GM21526 (cell line): Measurements from ENCODE around the gene UVSSA.
"Not testable (repeated sequence)": the region's sequence is repeated elsewhere in the genome, so short reads cannot be mapped to it uniquely, and the experiment has no call there.

Experiments used
- ATAC-seq: cut with Tn5 transposase; IDR thresholded peaks from one replicate; pipeline ENCODE4 v1.9.1; 2021; ENCODE audit warnings: moderate library complexity; ENCODE audit not compliant: unreplicated experiment, low FRiP score

Gene UVSSA

GRCh38 chr4:1330761-1331590 is 16.0 kb upstream of the UVSSA start:
- ATAC-seq: no peak

DNA sequence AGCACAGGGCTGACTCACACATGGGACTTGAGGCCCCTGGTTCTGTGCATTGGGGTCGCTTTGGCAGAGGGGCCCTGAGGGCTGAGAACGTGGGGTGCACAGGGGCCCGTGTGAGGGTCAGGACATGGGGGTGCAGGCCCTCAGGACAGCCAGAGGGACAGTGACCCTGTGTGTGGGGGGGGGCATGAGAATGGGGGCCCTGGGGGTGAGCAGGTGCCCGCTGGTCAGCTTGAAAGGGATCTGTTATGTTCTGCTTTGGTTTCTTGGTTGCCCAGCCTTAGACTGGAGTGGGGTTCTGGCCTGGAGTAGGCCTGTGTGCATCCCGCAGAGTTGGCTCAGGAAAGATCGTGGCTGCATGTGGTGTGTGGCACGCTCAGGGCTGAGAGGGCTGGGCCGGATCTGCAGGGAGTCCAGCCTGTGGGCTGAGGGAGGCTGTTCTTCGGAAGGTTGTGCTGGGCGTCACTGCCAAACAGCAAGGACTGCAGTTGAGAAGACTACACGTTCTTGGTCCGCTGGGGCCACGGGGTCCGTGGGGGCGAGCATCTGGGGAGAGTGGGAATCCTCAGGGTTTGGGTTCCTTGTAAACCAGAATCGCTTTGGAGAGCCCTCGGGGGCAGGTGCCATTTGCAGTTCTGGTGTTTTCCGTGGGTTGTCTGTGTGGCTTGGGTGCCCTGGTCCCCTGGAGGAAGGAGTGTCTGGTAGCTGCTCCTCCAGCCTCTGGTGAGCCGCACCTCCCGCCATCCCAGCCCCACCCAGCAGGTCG is 15.2 kb upstream of the UVSSA start:
- ATAC-seq: no peak

DNA sequence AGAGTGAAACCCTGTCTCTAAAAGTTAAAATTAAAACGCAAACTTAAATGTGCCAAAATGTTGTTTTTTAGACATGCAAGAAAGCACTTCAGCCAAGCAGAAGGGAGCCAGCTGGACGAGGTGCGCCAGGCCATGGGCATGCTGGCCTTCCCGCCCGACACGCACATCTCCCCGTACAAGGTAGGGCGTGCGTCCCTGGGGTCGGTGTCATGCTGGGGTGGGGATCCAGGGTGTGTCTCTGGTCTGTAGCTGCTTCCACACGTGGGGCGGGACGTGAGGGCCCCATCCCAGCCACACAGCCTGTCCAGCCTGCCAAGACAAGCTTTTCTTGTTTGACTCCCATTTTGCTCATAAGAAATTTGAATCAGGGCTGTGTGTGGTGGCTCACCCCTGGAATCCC is 14.3 kb upstream of the UVSSA start:
- ATAC-seq: no peak

- ATAC-seq: no peak
Measured at GRCh38 chr4:1333256-1333655, 13.8 kb upstream of the UVSSA start.

- not testable (repeated sequence) for ATAC-seq
Measured at GRCh38 chr4:1333851-1334578, 13.0 kb upstream of the UVSSA start.

- no peak for ATAC-seq
Measured at GRCh38 chr4:1334579-1334895, 12.5 kb upstream of the UVSSA start.

- ATAC-seq: not testable (repeated sequence)
Measured at GRCh38 chr4:1335193-1335883, 11.7 kb upstream of the UVSSA start.

DNA sequence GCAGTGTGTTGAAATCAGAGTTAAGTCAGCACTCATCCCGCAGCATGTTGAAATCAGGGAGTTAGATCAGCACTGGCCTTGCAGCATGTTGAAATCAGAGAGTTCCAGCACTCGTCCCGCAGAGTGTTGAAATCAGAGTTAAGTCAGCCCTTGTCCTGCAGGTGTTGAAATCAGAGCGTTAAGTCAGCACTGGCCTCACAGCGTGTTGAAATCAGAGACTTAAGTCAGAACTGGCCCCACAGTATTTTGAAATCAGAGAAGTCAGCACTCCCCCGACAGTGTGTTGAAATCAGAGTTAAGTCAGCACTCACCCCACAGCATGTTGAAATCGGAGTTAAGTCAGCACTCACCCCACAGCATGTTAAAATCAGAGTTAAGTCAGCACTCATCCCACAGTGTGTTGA is 10.9 kb upstream of the UVSSA start:
- no peak for ATAC-seq

GRCh38 chr4:1337376-1337831 is 9.6 kb upstream of the UVSSA start:
- no peak for ATAC-seq

- no peak for ATAC-seq
Measured at GRCh38 chr4:1337951-1338751, 8.9 kb upstream of the UVSSA start.

GRCh38 chr4:1338752-1339414 is 8.1 kb upstream of the UVSSA start:
- ATAC-seq: no peak

- ATAC-seq: no peak
Measured at GRCh38 chr4:1339489-1339888, 7.5 kb upstream of the UVSSA start.

DNA sequence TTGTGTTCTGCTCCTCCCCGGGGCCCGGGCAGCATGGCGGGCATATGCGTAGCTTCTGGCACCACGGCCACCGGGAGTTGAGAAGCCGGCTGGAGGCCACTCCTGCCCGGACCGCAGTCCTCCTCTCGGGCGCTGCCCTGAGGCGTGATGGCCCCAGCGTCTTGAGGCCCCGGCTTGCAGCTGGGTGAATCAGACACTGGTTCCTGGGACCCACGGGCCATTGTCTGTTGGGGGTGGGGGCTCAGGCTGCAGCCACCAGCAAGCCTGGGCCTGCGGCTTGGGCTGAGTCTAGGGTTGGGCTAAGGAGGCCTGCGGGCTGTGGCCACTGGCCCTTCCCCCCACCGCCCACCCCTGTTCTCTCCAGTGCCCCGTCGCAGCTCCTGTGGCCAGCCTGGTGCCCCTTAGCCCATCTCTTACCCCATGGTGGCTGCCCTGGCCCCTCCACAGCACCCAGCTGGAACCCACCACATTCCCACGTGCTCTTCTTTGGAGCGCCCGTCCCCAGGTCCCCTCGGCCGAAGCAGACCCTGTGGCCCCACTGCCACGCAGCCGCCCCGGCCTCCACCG is 6.7 kb upstream of the UVSSA start:
- ATAC-seq: no peak

- ATAC-seq: no peak
Measured at GRCh38 chr4:1340861-1341260, 6.1 kb upstream of the UVSSA start.

GRCh38 chr4:1342003-1342402 is 5.0 kb upstream of the UVSSA start:
- no peak for ATAC-seq

GRCh38 chr4:1344696-1345095 is 2.3 kb upstream of the UVSSA start:
- ATAC-seq: no peak

DNA sequence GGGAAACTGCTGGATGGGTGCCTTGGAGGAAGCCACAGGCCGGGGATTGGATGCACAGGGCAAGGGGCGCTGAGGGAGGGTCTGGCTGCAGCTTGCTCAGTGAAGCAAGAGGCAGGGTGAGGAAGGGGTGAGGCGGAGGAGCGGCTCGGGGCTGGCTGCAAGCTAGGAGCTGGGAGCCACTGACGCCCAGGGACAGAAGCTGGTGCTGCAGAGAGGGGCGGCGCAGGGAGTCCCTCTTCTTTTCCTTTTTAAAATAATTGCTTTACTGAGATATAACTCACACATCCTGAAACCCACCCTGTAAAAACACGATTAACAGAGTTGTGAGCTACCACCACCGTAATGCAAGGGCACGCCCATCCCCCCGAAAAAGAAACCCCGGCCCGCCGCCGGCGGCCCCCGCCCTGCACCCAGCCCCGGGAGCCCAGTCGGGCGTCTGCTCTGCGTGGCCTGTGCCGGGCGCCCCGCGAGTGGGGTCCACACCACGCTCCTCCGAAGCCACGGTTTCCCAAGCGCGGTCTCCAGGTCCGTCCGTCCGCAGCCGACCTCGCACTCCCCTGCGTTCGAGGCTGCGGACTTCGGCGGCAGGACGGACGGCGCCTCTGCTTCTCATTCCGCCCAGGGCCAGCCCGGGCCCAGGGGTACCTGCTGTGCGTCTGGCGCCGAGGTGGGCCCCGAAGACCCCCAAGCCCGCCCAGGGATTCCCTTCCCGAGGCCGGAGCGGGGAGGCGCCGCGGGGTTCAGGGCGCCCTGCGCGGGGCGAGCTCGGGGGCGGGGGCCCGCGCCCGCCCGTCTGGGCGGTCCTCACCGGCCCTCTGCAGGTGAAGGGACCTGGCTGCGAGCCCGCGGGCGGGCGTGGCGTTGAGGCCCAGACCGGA is 866 bp upstream of the UVSSA start:
- ATAC-seq: peak; percentile 9

DNA sequence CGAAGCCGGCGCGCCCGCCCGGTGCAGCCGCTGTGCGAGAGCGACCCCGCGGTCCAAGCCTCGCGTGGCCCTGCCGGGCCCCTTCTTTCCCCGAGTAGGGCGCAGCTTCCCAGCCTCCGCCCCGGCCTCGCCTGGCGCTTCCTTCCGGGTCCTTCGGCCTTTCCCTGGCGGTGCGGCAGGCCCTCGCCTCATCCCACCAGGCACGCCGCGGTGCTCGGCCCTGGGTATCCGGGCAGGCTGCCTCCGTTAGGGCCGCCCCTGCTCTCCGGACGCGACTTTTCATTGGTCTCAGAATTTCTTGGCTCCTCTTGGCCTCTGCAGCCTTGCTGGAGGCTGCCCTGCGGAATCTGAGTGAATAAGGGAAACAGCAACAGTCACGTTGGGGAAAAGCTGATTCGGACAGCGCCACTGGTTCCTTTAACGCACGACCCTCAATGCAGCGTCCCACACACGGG is 429 bp downstream of the UVSSA start:
- ATAC-seq: peak; percentile 23
